Motor neuron (in vitro differentiated cells): ENCODE data around the gene RPS10. TPM values are rescaled to one million over a fixed set of nuclear protein-coding genes. Genes with fewer than 3 reads are reported as not detected.
"Not testable (repeated sequence)": the region's sequence is repeated elsewhere in the genome, so short reads cannot be mapped to it uniquely, and the experiment has no call there.

Experiments used
- ATAC-seq, 8 experiments: fragments of 200-7000 bp; cut with Tn5 transposase; replicated peaks in 6 of 8; 2 replicates each; pipeline ENCODE4 v1.8.0; 2021; ENCODE audit warnings: mild to moderate bottlenecking in 8 of 8, moderate library complexity in 8 of 8
- H3K27ac ChIP-seq, 2 donors: fragments of 250-450 bp; sonication (Bioruptor Pico); 2 replicates each; pipeline ENCODE4 v1.9.0; 2021; ENCODE audit warnings: antibody characterized with exemption in 2 of 2, mild to moderate bottlenecking in 2 of 2, moderate library complexity in 1 of 2
- H3K4me1 ChIP-seq, 2 donors: fragments of 250-450 bp; sonication (Bioruptor Pico); replicated peaks in 1 of 2; 2 replicates each; pipeline ENCODE4 v1.6.1; 2021; ENCODE audit warnings: antibody characterized with exemption in 2 of 2, mild to moderate bottlenecking in 2 of 2, moderate library complexity in 1 of 2
- H3K4me3 ChIP-seq, 5 donors: fragments of 250-450 bp; sonication (Bioruptor Pico); 2 replicates each; pipeline ENCODE4 v1.9.0; 2021; ENCODE audit warnings: antibody characterized with exemption in 5 of 5, mild to moderate bottlenecking in 5 of 5, moderate library complexity in 4 of 5
- WGBS, 10 experiments: fragments of 450-650 bp; shearing (Covaris generic); methylation state at CpG; one replicate each; pipeline ENCODE4 v1.0.0; 2022; 5-methylcytosine and 5-hydroxymethylcytosine counted together
- in situ Hi-C, 9 experiments: fragments of 400-800 bp; cut with MboI; loops; one replicate each; pipeline ENCODE4 v1.15.0; 2021; ENCODE audit warnings: low sequenced_read_pairs in 9 of 9, low pct_unique_long_range_greater_than_20kb in 2 of 9; ENCODE audit not compliant: unreplicated experiment in 9 of 9
- total RNA-seq, 8 experiments: library from RNA; unstranded; fragments of 300-600 nt; gene quantifications; 2 replicates each; pipeline versions ENCODE4 v1.2.3 to v1.2.4, GENCODE V29; 2022

Gene RPS10
- total RNA-seq, 8 experiments from 2014 or later, result 1,485 to 3,361 (median 2,612) TPM

DNA sequence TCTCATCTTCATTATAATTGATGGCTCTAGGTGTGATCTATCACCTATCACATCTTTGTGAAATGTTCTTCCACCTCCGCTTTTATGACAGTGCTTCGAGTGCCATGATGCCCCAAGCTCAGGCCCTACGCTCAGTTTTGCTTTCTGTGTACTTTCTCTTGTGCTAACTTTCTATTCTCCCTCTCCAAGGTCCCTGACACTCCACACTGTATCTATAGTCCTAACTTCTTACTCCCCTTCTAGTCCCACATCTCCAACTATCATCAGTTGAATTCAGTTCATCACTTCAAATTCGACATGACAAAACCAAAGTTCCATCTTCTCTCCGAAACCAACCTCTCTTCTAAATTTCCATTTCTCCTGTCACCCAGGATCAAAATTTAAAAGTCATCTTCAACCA lies 50.0 kb downstream of the RPS10 start:
- no peak for ATAC-seq
- Histone ChIP-seq H3K4me3 (no peak overlapping the region), H3K4me1 (no peaks in the 10 kb centered on the region), H3K27ac (no peak overlapping the region)
- in situ Hi-C loops, result no loop called here
- 80 to 100% (median 97%) methylated on average over 1 to 5 of the region's 5 CpGs; no CpG with 5 or more reads in 1 of the 10 experiments for WGBS, 10 experiments

DNA sequence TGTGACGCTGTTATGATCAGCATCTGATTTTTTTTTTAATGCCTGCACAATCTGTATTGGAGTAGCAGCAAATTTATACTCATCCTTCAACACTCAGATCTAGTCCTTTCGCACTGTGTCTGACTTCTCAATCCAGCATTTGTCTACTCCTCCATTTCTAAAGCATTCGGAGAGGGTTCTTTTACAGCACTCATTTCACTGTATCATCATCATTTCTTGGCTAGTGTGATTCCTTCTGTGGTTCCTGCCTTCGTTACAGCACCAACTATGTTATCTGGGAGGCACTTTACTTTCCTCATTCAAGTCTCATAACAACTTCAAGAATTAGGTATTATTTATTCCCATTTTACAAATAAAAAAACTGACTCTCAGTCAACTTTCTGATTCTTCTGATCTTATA lies 51.4 kb downstream of the RPS10 start:
- Histone ChIP-seq H3K4me3 (no peak overlapping the region), H3K27ac (no peak overlapping the region), H3K4me1 (no peaks in the 10 kb centered on the region)
- 78 to 100% (median 94%) methylated on average over 2 to 4 of the region's 4 CpGs for WGBS, 10 experiments
- in situ Hi-C loops, result no loop called here
- ATAC-seq, result no peak

DNA sequence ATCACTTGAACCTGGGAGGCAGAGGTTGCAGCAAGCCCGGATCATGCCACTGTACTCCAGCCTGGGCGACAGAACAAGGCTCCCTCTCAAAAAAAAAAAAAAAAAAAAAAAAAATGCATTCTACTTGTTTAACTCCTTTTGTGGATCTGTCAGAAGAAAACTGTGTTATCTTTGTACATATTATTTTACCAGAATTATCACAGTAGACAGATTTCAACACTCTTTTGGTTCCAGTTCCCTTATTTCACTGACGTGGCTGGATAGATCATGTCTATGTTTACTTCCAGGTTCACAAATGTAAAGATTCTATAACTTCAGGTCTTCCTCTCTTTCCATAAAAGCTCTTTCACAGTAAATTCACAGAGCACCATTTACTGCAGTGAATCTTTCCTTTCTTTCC lies 51.8 kb downstream of the RPS10 start:
- H3K27ac ChIP-seq, result no peak overlapping the region
- no peak for ATAC-seq
- 81 to 100% (median 91%) methylated on average over 1 to 3 of the region's 3 CpGs; no CpG with 5 or more reads in 2 of the 10 experiments for WGBS, 10 experiments
- in situ Hi-C loops, result no loop called here
- no peaks in the 10 kb centered on the region for H3K4me1 ChIP-seq
- H3K4me3 ChIP-seq, result no peak overlapping the region

DNA sequence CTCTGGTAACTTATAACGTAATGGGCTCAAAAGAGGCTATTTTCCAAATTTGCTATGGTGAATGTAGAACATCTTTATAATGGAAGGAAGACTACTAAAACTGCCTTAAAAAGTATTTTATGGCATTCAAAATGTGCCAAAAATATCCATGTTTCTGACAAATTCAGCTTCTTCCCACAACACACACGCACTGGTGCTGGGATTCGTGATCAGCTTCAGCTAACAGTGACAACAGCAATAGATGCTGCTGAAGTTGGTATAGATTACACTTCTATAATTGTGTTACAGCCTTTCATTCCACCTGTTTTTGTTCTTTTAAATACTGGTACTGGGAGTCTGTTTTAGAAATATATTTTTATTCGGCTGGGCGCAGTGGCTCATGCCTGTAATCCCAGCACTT lies 52.4 kb downstream of the RPS10 start:
- Histone ChIP-seq H3K4me1 (no peaks in the 10 kb centered on the region), H3K27ac (no peak overlapping the region), H3K4me3 (no peak overlapping the region)
- no peak for ATAC-seq
- in situ Hi-C loops, result no loop called here
- 91 to 100% (median 98%) methylated on average over 1 to 5 of the region's 5 CpGs for WGBS, 10 experiments

DNA sequence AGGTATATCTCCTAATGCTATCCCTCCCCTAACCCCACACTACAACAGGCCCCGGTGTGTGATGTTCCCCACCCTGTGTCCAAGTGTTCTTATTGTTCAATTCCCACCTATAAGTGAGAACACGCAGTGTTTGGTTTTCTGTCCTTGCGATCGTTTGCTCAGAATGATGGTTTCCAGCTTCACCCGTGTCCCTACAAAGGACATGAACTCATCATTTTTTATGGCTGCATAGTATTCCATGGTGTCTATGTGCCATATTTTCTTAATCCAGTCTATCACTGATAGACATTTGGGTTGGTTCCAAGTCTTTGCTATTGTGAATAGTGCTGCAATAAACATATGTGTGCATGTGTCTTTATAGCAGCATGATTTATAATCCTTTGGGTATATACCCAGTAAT lies 54.0 kb downstream of the RPS10 start:
- H3K27ac ChIP-seq, ATAC-seq, H3K4me1 ChIP-seq, H3K4me3 ChIP-seq, in situ Hi-C loops: not testable (repeated sequence)
- 100% methylated on average over 3 of the region's 5 CpGs; no CpG with 5 or more reads in 9 of the 10 experiments for WGBS, 10 experiments

DNA sequence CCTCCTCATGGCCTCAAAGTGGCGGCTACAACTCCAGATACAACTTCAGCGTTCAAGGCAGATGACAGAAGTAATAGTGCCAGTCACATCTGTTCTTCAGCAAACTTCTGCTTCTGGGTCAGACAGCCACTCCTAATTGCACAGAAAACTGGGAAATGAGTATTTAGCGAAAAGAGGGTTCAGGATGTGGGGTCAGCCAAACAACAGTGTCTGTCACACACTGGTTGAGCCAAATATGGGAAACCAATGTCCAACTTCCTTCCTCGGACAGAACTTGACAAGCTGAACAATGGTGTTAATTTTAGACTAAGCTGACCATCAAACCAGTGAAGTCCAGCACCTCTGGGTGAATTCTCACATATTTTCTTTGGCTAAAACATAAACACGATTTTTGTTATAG lies 55.5 kb downstream of the RPS10 start:
- no peak overlapping the region for H3K27ac ChIP-seq
- no peak for ATAC-seq
- in situ Hi-C loops, result no loop called here
- H3K4me1 ChIP-seq, result no peaks in the 10 kb centered on the region
- WGBS, 10 experiments, result 79 to 100% (median 90%) methylated on average over 1 to 5 of the region's 5 CpGs; no CpG with 5 or more reads in 1 of the 10 experiments
- no peak overlapping the region for H3K4me3 ChIP-seq

DNA sequence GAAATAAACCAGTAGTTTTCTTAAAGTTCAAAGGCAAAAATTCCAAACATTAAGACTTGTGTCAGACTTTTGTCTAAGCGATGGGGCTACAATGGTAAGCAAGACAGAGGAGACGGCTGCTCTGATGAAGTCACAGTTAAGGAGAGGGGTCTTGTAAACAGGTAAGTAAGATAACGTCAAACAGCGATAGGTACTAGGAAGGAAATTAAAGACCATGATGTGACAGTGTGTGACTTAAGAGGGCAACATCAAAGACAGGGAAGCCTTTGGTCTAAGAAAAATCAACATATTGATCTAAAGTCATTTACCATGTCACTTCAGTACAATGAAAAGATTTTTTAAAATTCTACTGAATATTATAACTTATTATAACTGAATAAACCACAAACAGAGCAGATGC lies 56.5 kb downstream of the RPS10 start:
- in situ Hi-C loops, result no loop called here
- WGBS, 10 experiments, result 83 to 100% (median 100%) methylated on average over 2 to 4 of the region's 4 CpGs; no CpG with 5 or more reads in 2 of the 10 experiments
- no peaks in the 10 kb centered on the region for H3K4me1 ChIP-seq
- ATAC-seq, result no peak
- no peak overlapping the region for H3K4me3 ChIP-seq
- no peak overlapping the region for H3K27ac ChIP-seq

Other genes with a start within 250 kb of the RPS10 start
- 100 to 1,000 TPM in 4 of 8 experiments, 10 to 100 TPM in 4; 62.9 to 254 (median 104) TPM for gene HMGA1, start 189.2 kb downstream of the RPS10 start, total RNA-seq
- 10 to 100 TPM in 6 of 8 experiments, 1 to 10 TPM in 2; 8.1 to 62.9 (median 23.8) TPM for gene SMIM29, start 177.1 kb downstream of the RPS10 start, total RNA-seq
- gene NUDT3, start 33.4 kb downstream of the RPS10 start, total RNA-seq, result 10 to 100 TPM; 11.1 to 58.5 (median 36.2) TPM
- gene PACSIN1, start 40.0 kb upstream of the RPS10 start, total RNA-seq, result 1 to 10 TPM in 5 of 8 experiments, under 1 TPM in 3; 0.61 to 4.7 (median 1.3) TPM
- gene SPDEF, start 130.3 kb upstream of the RPS10 start, total RNA-seq, result under 1 TPM in 6 of 8 experiments, not detected in 2; 0.13 to 0.57 (median 0.37) TPM